ENCODE data around the gene PECR. TPM values are rescaled to one million over a fixed set of nuclear protein-coding genes. Genes with fewer than 3 reads are reported as not detected.
A peak's percentile ranks its signal among the peaks of the same experiment; 100 is the strongest.

PECR gene
- total RNA-seq, 1 experiment from 2014 or later = 15.3 TPM

GRCh38 chr2:216064014-216064630 lies 17.5 kb downstream of the PECR start:
- H3K56ac ChIP-seq (ENCODE audit: insufficient read length, low read depth, low read length) = no peak overlapping the region
- no peak overlapping the region for H3K27ac Mint-ChIP-seq
- no peak overlapping the region for H2BK20ac ChIP-seq (ENCODE audit: low read depth, low read length, poor library complexity, severe bottlenecking)
- H4K8ac ChIP-seq (replicated peaks; ENCODE audit: insufficient read length, low read depth, low read length) = no peak overlapping the region
- H3K27me3 Mint-ChIP-seq (ENCODE audit: low read depth) = no peaks in the 10 kb centered on the region
- no peak overlapping the region for H3K4me3 Mint-ChIP-seq
- H3T11ph ChIP-seq (ENCODE audit: low read length) = no peak overlapping the region
- DNase-seq = no peak
- H3K36me3 Mint-ChIP-seq (ENCODE audit: insufficient read depth in 1 of 3, low read depth in 3 of 3) = peaks cover 4 to 31% (median 18%) of the 10 kb centered on the region in 3 experiments; a peak in 6 of 7 replicates
- peaks cover 3 to 11% of the 10 kb centered on the region in 2 experiments for H3K4me1 Mint-ChIP-seq
- no peak overlapping the region for H3K4ac ChIP-seq (ENCODE audit: low read depth, low read length)
- H3K27me3 ChIP-seq (ENCODE audit: insufficient read depth, low read length) = no peaks in the 10 kb centered on the region
- H4K91ac ChIP-seq (ENCODE audit: insufficient read length, low read depth, low read length) = no peak overlapping the region
- H2BK120ac ChIP-seq (ENCODE audit: low read depth, low read length, poor library complexity, severe bottlenecking) = no peak overlapping the region
- no peaks in the 10 kb centered on the region for H3K79me2 ChIP-seq (ENCODE audit: insufficient read depth, low read length)
- H3K9me3 ChIP-seq (ENCODE audit: control insufficient read depth, low read depth, low read length) = no peaks in the 10 kb centered on the region
- H2AK5ac ChIP-seq (ENCODE audit: insufficient read length, low read length) = no peak overlapping the region
- H3K4me2 ChIP-seq (ENCODE audit: insufficient read depth, insufficient read length, low read length) = no peak overlapping the region
- no peak overlapping the region for H2BK5ac ChIP-seq (ENCODE audit: insufficient read length, low read length)
- no peak overlapping the region for H2BK15ac ChIP-seq (ENCODE audit: low read depth, low read length)
- no peak overlapping the region for H3K18ac ChIP-seq (ENCODE audit: insufficient read length, low read depth, low read length)
- H3K9ac ChIP-seq (ENCODE audit: extremely low read depth, insufficient read length, low read length) = no peak overlapping the region
- no peak overlapping the region for H3K27ac ChIP-seq (ENCODE audit: insufficient read length, low read depth, low read length)
- no peak overlapping the region for H2BK12ac ChIP-seq (ENCODE audit: insufficient read length, low read depth, low read length)
- WGBS (ENCODE audit: extremely low coverage, insufficient read length, low lambda C conversion rate) = no CpG with 5 or more reads among the region's 2 CpGs
- H3K14ac ChIP-seq (ENCODE audit: insufficient read depth, low read length) = no peak overlapping the region
- no peaks in the 10 kb centered on the region for H4K20me1 ChIP-seq (ENCODE audit: control insufficient read depth, insufficient read depth, insufficient read length)
- no peaks in the 10 kb centered on the region for H3K79me1 ChIP-seq (ENCODE audit: insufficient read depth, low read depth, low read length, poor library complexity, severe bottlenecking)
- no peak overlapping the region for H3K23ac ChIP-seq (ENCODE audit: insufficient read length, low read depth, low read length)
- H2AFZ ChIP-seq (ENCODE audit: low read length) = no peak overlapping the region
- no peaks in the 10 kb centered on the region for H3K23me2 ChIP-seq (ENCODE audit: insufficient read length, low read depth, low read length, poor library complexity, severe bottlenecking)
- H3K9me3 Mint-ChIP-seq = no peaks in the 10 kb centered on the region
- H4K5ac ChIP-seq (ENCODE audit: insufficient read length, low read depth, low read length) = no peak overlapping the region
- TF ChIP-seq CTCF (conservative IDR thresholded peaks at IDR 0.05) = peak; percentile 43; the same call in 2 of the 3 replicates
- H3K4me1 ChIP-seq (ENCODE audit: insufficient read depth, low read length) = no peaks in the 10 kb centered on the region

Measured in H9 (cell line).